ENCODE measurements around the gene FAM13A.

- TF ChIP-seq SMC3 (IDR thresholded peaks at IDR 0.05; ENCODE audit: low read depth, low read length) = no peak
- TF ChIP-seq CTCF (IDR thresholded peaks at IDR 0.05) = no peak
- TF ChIP-seq RAD21 (IDR thresholded peaks at IDR 0.05; ENCODE audit: low read length) = no peak
- TF ChIP-seq POLR2AphosphoS5 (IDR thresholded peaks at IDR 0.05; ENCODE audit: low read depth, low read length) = no peak
- TF ChIP-seq GATA2 (CRISPR knock-in tag; IDR thresholded peaks at IDR 0.05) = no peak
- TF ChIP-seq NRF1 (IDR thresholded peaks at IDR 0.05; ENCODE audit: low read depth, low read length) = no peak
- no peak for TF ChIP-seq YY1 (IDR thresholded peaks at IDR 0.05; ENCODE audit: low read depth)
- TF ChIP-seq PBX3 (IDR thresholded peaks at IDR 0.05) = no peak
- no peak for TF ChIP-seq MAX (IDR thresholded peaks at IDR 0.05; ENCODE audit: low read depth)
- TF ChIP-seq USF2 (IDR thresholded peaks at IDR 0.05; ENCODE audit: borderline replicate concordance, low read depth, low read length) = no peak
- no peak for TF ChIP-seq USF1 (IDR thresholded peaks at IDR 0.05; ENCODE audit: borderline replicate concordance, low read depth)
- no peak for TF ChIP-seq JUND (IDR thresholded peaks at IDR 0.05)
- no peak for TF ChIP-seq SIN3A (IDR thresholded peaks at IDR 0.05; ENCODE audit: borderline replicate concordance, low read depth, low read length)
Measured at GRCh38 chr4:89049853-89050252, 7.1 kb downstream of the FAM13A start.
